HG03457 (cell line): ENCODE measurements around the gene PPP1R1B.

Source experiments
- ATAC-seq: cut with Tn5 transposase; IDR thresholded peaks from one replicate; pipeline ENCODE4 v1.9.1; 2021; ENCODE audit warnings: moderate number of reproducible peaks; ENCODE audit not compliant: unreplicated experiment

Gene PPP1R1B

GRCh38 chr17:39600288-39600996 lies 26.3 kb upstream of the PPP1R1B start:
- no peak for ATAC-seq

- ATAC-seq: no peak
These were observed 25.7 kb upstream of the PPP1R1B start for GRCh38 chr17:39600997-39601597.

GRCh38 chr17:39601758-39602532 lies 24.8 kb upstream of the PPP1R1B start:
- no peak for ATAC-seq

GRCh38 chr17:39602533-39603303 lies 24.0 kb upstream of the PPP1R1B start:
- no peak for ATAC-seq

- no peak for ATAC-seq
These were observed 23.3 kb upstream of the PPP1R1B start for GRCh38 chr17:39603304-39604016.

GRCh38 chr17:39604911-39605491 lies 21.8 kb upstream of the PPP1R1B start:
- ATAC-seq: no peak

- no peak for ATAC-seq
These were observed 21.0 kb upstream of the PPP1R1B start for GRCh38 chr17:39605492-39606433.

GRCh38 chr17:39606434-39607056 lies 20.2 kb upstream of the PPP1R1B start:
- no peak for ATAC-seq

GRCh38 chr17:39607057-39607850 lies 19.5 kb upstream of the PPP1R1B start:
- no peak for ATAC-seq

GRCh38 chr17:39607851-39608130 lies 19.0 kb upstream of the PPP1R1B start, which contains the start of gene NEUROD2:
Gene NEUROD2, minus strand, starts transcription at chr17:39607920. Its CDS starts 1,321 bp downstream, at chr17:39606599.
- no peak for ATAC-seq

- ATAC-seq: no peak
These were observed 18.4 kb upstream of the PPP1R1B start for GRCh38 chr17:39608142-39608981.

- no peak for ATAC-seq
These were observed 17.2 kb upstream of the PPP1R1B start for GRCh38 chr17:39609416-39610025.

GRCh38 chr17:39611401-39612112 lies 15.2 kb upstream of the PPP1R1B start:
- no peak for ATAC-seq

- ATAC-seq: no peak
These were observed 14.4 kb upstream of the PPP1R1B start for GRCh38 chr17:39612291-39612894.

- ATAC-seq: no peak
These were observed 13.8 kb upstream of the PPP1R1B start for GRCh38 chr17:39612935-39613464.
